Measurements from ENCODE around the gene ZBTB1.

Gene ZBTB1

GRCh38 chr14:64540208-64541202, 35.9 kb downstream of the ZBTB1 start, which contains the start of gene HSPA2:
HSPA2 (plus strand) TSS chr14:64540741; CDS start chr14:64540850, 109 bp downstream.
- peak; percentile 96 for DNase-seq (ENCODE audit: low spot score)
- TF ChIP-seq, protein P1, sequence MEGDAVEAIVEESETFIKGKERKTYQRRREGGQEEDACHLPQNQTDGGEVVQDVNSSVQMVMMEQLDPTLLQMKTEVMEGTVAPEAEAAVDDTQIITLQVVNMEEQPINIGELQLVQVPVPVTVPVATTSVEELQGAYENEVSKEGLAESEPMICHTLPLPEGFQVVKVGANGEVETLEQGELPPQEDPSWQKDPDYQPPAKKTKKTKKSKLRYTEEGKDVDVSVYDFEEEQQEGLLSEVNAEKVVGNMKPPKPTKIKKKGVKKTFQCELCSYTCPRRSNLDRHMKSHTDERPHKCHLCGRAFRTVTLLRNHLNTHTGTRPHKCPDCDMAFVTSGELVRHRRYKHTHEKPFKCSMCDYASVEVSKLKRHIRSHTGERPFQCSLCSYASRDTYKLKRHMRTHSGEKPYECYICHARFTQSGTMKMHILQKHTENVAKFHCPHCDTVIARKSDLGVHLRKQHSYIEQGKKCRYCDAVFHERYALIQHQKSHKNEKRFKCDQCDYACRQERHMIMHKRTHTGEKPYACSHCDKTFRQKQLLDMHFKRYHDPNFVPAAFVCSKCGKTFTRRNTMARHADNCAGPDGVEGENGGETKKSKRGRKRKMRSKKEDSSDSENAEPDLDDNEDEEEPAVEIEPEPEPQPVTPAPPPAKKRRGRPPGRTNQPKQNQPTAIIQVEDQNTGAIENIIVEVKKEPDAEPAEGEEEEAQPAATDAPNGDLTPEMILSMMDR (IDR thresholded peaks at IDR 0.05; ENCODE audit: borderline replicate concordance, control extremely low read depth, extremely low read depth, insufficient read depth, missing control alignments) = peak; percentile 84
- in situ Hi-C loops (cut with MboI; ENCODE audit: low sequenced_read_pairs, unreplicated experiment) = no loop called here

- in situ Hi-C loops (cut with MboI; ENCODE audit: low sequenced_read_pairs, unreplicated experiment) = no loop called here
- DNase-seq (ENCODE audit: low spot score) = no peak
- TF ChIP-seq, protein P1 (IDR thresholded peaks at IDR 0.05; ENCODE audit: borderline replicate concordance, control extremely low read depth, extremely low read depth, insufficient read depth, missing control alignments) = no peak
Measured at GRCh38 chr14:64541261-64541971, 36.8 kb downstream of the ZBTB1 start.

GRCh38 chr14:64541972-64542835, 37.6 kb downstream of the ZBTB1 start:
- DNase-seq (ENCODE audit: low spot score) = no peak
- TF ChIP-seq, protein P1 (IDR thresholded peaks at IDR 0.05; ENCODE audit: borderline replicate concordance, control extremely low read depth, extremely low read depth, insufficient read depth, missing control alignments) = no peak
- in situ Hi-C loops (cut with MboI; ENCODE audit: low sequenced_read_pairs, unreplicated experiment) = no loop called here

DNA sequence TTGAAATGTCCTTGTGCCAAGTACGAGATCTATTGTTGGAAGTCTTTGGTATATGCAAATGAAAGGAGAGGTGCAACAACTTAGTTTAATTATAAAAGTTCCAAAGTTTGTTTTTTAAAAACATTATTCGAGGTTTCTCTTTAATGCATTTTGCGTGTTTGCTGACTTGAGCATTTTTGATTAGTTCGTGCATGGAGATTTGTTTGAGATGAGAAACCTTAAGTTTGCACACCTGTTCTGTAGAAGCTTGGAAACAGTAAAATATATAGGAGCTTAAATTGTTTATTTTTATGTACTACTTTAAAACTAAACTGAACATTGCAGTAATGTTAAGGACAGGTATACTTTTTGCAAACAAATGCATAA, 38.2 kb downstream of the ZBTB1 start:
- TF ChIP-seq, protein P1 (IDR thresholded peaks at IDR 0.05; ENCODE audit: borderline replicate concordance, control extremely low read depth, extremely low read depth, insufficient read depth, missing control alignments) = no peak
- in situ Hi-C loops (cut with MboI; ENCODE audit: low sequenced_read_pairs, unreplicated experiment) = no loop called here
- DNase-seq (ENCODE audit: low spot score) = no peak

DNA sequence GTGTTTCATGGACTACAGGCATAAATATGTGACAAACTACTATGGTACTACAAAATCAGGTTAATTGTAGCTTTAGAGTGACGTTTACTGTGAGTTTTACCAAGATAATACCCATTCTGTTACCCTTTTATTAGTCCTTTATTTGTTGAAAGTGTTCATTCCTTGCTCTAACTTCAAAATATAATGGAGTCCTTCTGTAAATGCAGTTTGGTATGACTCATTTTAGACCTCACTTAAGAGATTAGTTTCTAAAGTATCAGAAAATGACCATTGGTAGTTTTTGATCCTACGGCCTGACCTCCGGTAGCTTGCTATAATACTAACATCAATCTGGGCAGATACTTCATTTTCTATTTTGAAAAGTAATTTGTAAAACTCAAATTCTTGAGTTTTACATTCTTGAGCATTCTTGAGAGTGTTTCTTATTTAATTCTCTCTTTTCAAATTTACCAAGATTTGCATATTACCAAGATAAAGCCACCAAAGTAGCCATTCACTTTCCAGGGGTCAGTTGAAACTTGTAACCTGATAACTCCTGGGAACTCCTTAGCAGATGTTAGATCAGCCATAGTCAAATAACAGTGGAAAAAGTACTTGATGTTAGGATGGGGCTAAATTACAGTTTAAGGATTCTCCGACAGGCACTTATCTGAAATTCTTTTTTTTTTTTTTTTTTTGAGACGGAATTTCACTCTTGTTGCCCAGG, 40.2 kb downstream of the ZBTB1 start:
- no peak for DNase-seq (ENCODE audit: low spot score)
- TF ChIP-seq, protein P1 (IDR thresholded peaks at IDR 0.05; ENCODE audit: borderline replicate concordance, control extremely low read depth, extremely low read depth, insufficient read depth, missing control alignments) = no peak
- in situ Hi-C loops (cut with MboI; ENCODE audit: low sequenced_read_pairs, unreplicated experiment) = no loop called here
